ENCODE results near the gene NELFA.

NELFA gene

GRCh38 chr4:1950369-1950768 lies 58.4 kb downstream of the NELFA start:
- TF ChIP-seq CTCF (IDR thresholded peaks at IDR 0.05; ENCODE audit: low read depth, low read length, missing control alignments) = no peak
- in situ Hi-C loops (cut with HindIII; ENCODE audit: low pct_ligation_motif_present, low sequenced_read_pairs) = no loop called here
- DNase-seq = no peak
- no peaks in the 10 kb centered on the region for H3K27me3 ChIP-seq (replicated peaks)
- H3K27ac ChIP-seq = no peak overlapping the region
- H3K4me3 ChIP-seq (ENCODE audit: low read depth, low read length) = no peak overlapping the region
- H3K36me3 ChIP-seq (replicated peaks) = no peaks in the 10 kb centered on the region

DNA sequence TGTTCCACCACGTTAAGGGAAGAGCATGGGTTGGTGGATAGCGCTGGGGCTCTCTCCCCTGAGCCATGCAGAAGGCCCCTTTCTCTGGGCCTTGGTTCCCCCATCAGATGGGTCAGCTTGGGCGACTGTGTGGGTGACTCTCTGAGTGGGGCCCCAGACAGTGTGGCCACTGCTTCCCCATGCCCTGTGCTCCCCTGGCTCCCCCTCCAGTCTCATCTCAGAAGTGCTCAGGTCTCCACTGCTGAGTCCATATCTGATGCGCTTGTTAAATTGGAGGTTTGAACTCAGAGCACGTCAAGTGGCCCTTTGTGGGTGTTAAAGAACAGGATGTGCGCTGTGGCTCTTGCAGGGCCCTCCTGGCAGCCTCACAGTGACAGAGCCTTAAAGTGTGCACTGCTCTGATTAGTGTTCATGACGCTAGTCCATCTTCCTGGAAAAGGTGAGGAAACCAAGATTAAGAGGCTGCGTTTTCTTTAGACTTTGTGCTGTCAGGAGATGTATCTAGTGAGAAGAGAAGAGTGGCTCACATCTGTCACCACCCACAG lies 59.8 kb downstream of the NELFA start:
- no peak for DNase-seq
- Histone ChIP-seq H3K27me3 (replicated peaks) (no peaks in the 10 kb centered on the region), H3K36me3 (replicated peaks) (no peaks in the 10 kb centered on the region), H3K27ac (no peak overlapping the region), H3K4me3 (ENCODE audit: low read depth, low read length) (no peak overlapping the region)
- in situ Hi-C loops (cut with HindIII; ENCODE audit: low pct_ligation_motif_present, low sequenced_read_pairs) = no loop called here
- peak; percentile 29 for TF ChIP-seq CTCF (IDR thresholded peaks at IDR 0.05; ENCODE audit: low read depth, low read length, missing control alignments)

- no peak for DNase-seq
- no peaks in the 10 kb centered on the region for H3K27me3 ChIP-seq (replicated peaks)
- no peak overlapping the region for H3K4me3 ChIP-seq (ENCODE audit: low read depth, low read length)
- H3K27ac ChIP-seq = no peak overlapping the region
- no peak for TF ChIP-seq CTCF (IDR thresholded peaks at IDR 0.05; ENCODE audit: low read depth, low read length, missing control alignments)
- in situ Hi-C loops (cut with HindIII; ENCODE audit: low pct_ligation_motif_present, low sequenced_read_pairs) = no loop called here
- no peaks in the 10 kb centered on the region for H3K36me3 ChIP-seq (replicated peaks)
Observed at GRCh38 chr4:1948232-1948631, 60.5 kb downstream of the NELFA start.

DNA sequence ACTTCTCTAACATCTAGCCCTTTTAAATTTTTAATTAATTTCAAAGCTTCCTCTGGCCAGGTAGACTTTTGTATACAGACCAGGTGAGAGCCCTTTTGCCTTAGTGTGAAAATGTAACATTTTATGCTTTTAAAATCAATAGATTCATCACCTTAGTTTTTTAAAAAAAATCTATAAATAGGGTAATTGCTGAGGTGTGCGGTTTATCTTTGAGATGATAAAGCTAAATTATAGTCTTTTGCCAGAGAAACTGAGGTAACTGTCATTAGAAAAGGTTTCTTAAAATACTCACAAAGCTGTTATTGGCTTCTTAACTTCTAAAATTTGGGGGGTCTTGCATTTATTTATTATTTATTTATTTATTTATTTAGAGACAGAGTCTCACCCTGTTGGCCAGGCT lies 62.9 kb downstream of the NELFA start:
- in situ Hi-C loops (cut with HindIII; ENCODE audit: low pct_ligation_motif_present, low sequenced_read_pairs) = no loop called here
- Histone ChIP-seq H3K36me3 (replicated peaks) (no peaks in the 10 kb centered on the region), H3K27ac (no peak overlapping the region), H3K4me3 (ENCODE audit: low read depth, low read length) (no peak overlapping the region), H3K27me3 (replicated peaks) (no peaks in the 10 kb centered on the region)
- TF ChIP-seq CTCF (IDR thresholded peaks at IDR 0.05; ENCODE audit: low read depth, low read length, missing control alignments) = no peak
- no peak for DNase-seq

DNA sequence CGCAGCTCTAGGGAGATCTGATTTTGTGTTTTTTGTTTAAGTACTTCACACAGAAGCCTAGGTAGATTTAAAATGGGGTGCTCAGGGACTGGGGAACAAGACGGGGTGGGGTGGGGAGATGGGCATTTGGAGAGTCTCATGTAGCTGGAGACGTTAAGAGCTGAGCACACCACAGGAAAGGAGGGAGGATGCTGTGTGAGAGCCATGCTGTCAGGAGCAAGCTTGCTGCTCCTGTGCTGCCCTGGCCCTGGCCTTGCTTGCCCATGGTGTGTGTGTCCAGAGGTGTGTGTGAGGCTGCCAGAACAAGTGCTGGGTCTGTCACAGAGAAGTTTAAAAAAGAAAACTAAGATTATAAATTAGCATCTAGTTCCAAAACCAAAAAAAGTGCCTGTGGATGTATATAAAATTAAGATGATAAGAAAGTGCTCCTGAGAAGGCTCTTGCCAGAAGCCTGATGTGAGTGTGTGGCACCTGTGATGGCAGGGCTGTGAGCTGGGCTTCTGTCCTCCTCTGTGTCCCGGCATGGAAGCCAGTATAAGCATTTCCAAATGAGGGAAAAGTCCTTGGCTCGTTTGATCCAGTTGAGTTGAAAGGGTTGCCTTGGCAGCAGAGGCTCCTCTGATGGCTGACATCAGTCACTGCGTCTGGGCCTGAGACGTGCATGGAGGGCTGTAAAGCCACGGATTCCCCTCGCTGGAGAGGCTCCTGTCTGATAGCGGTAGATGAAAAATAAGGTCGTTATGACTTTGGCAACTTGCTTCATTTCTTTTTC lies 63.5 kb downstream of the NELFA start:
- in situ Hi-C loops (cut with HindIII; ENCODE audit: low pct_ligation_motif_present, low sequenced_read_pairs) = no loop called here
- Histone ChIP-seq H3K36me3 (replicated peaks) (no peaks in the 10 kb centered on the region), H3K27me3 (replicated peaks) (no peaks in the 10 kb centered on the region), H3K27ac (no peak overlapping the region), H3K4me3 (ENCODE audit: low read depth, low read length) (no peak overlapping the region)
- TF ChIP-seq CTCF (IDR thresholded peaks at IDR 0.05; ENCODE audit: low read depth, low read length, missing control alignments) = no peak
- DNase-seq = no peak

GRCh38 chr4:1943928-1944327 lies 64.8 kb downstream of the NELFA start:
- in situ Hi-C loops (cut with HindIII; ENCODE audit: low pct_ligation_motif_present, low sequenced_read_pairs) = no loop called here
- no peak for DNase-seq
- TF ChIP-seq CTCF (IDR thresholded peaks at IDR 0.05; ENCODE audit: low read depth, low read length, missing control alignments) = no peak
- Histone ChIP-seq H3K27me3 (replicated peaks) (no peaks in the 10 kb centered on the region), H3K27ac (no peak overlapping the region), H3K36me3 (replicated peaks) (no peaks in the 10 kb centered on the region), H3K4me3 (ENCODE audit: low read depth, low read length) (no peak overlapping the region)

All from brain microvascular endothelial cell (primary cell).